ENCODE measurements around the gene ERC2. TPM values are rescaled to one million over a fixed set of nuclear protein-coding genes. Genes with fewer than 3 reads are reported as not detected.
A peak's percentile ranks its signal among the peaks of the same experiment; 100 is the strongest.

The ERC2 gene
- total RNA-seq, 6 donors from 2014 or later: 0.67 to 14.7 (median 1.3) TPM

- Histone ChIP-seq H3K9me3 (no peaks in the 10 kb centered on the region), H3K36me3 (no peaks in the 10 kb centered on the region), H3K4me1 (no peaks in the 10 kb centered on the region), H3K27ac (no peak overlapping the region), H3K27me3 (no peaks in the 10 kb centered on the region), H3K4me3 (no peak overlapping the region)
- WGBS, 2 donors: 79 to 86% methylated on average over 2 of the region's 2 CpGs
- TF ChIP-seq POLR2AphosphoS5 (IDR thresholded peaks at IDR 0.05): no peak
- TF ChIP-seq CTCF (IDR thresholded peaks at IDR 0.05): no peak
- no peak for TF ChIP-seq EP300 (IDR thresholded peaks at IDR 0.05)
- TF ChIP-seq POLR2A (IDR thresholded peaks at IDR 0.05): no peak
- no peak for ATAC-seq (ENCODE audit: low FRiP score in 2 of 2)
- DNase-seq: no peak
These were observed 805.6 kb downstream of the ERC2 start for GRCh38 chr3:55662683-55663082.

- TF ChIP-seq EP300 (IDR thresholded peaks at IDR 0.05) (no peak), CTCF (IDR thresholded peaks at IDR 0.05) (no peak), POLR2AphosphoS5 (IDR thresholded peaks at IDR 0.05) (no peak), POLR2A (IDR thresholded peaks at IDR 0.05) (no peak)
- ATAC-seq (ENCODE audit: low FRiP score in 2 of 2) (no peak), DNase-seq (no peak)
- Histone ChIP-seq H3K4me1 (no peaks in the 10 kb centered on the region), H3K9me3 (no peaks in the 10 kb centered on the region), H3K4me3 (no peak overlapping the region), H3K36me3 (no peaks in the 10 kb centered on the region), H3K27ac (no peak overlapping the region), H3K27me3 (no peaks in the 10 kb centered on the region)
- 73 to 82% methylated on average over 4 of the region's 4 CpGs for WGBS, 2 donors
These were observed 806.7 kb downstream of the ERC2 start for GRCh38 chr3:55661571-55661970.

- Histone ChIP-seq H3K27me3 (no peaks in the 10 kb centered on the region), H3K27ac (no peak overlapping the region), H3K4me1 (no peaks in the 10 kb centered on the region), H3K4me3 (no peak overlapping the region), H3K36me3 (no peaks in the 10 kb centered on the region), H3K9me3 (no peaks in the 10 kb centered on the region)
- no peak for TF ChIP-seq EP300 (IDR thresholded peaks at IDR 0.05)
- no peak for ATAC-seq (ENCODE audit: low FRiP score in 2 of 2)
- no peak for DNase-seq
- 67 to 68% methylated on average over 4 of the region's 4 CpGs for WGBS, 2 donors
These were observed 807.1 kb downstream of the ERC2 start for GRCh38 chr3:55661141-55661540.

GRCh38 chr3:55660642-55661041 lies 807.6 kb downstream of the ERC2 start:
- Histone ChIP-seq H3K36me3 (no peaks in the 10 kb centered on the region), H3K4me3 (no peak overlapping the region), H3K27ac (no peak overlapping the region), H3K9me3 (no peaks in the 10 kb centered on the region), H3K4me1 (no peaks in the 10 kb centered on the region), H3K27me3 (no peaks in the 10 kb centered on the region)
- DNase-seq (no peak), ATAC-seq (ENCODE audit: low FRiP score in 2 of 2) (no peak)
- WGBS, 2 donors: 89% methylated on average over 2 of the region's 2 CpGs
- TF ChIP-seq POLR2A (IDR thresholded peaks at IDR 0.05) (no peak), CTCF (IDR thresholded peaks at IDR 0.05) (no peak), EP300 (IDR thresholded peaks at IDR 0.05) (no peak), POLR2AphosphoS5 (IDR thresholded peaks at IDR 0.05) (no peak)

- peak in 1 of 2 donors; percentile 27 for DNase-seq
- no peak for ATAC-seq (ENCODE audit: low FRiP score in 2 of 2)
- Histone ChIP-seq H3K27ac (no peak overlapping the region), H3K36me3 (no peaks in the 10 kb centered on the region), H3K4me3 (no peak overlapping the region), H3K9me3 (no peaks in the 10 kb centered on the region), H3K4me1 (no peaks in the 10 kb centered on the region), H3K27me3 (no peaks in the 10 kb centered on the region)
- 66 to 88% methylated on average over 5 of the region's 5 CpGs for WGBS, 2 donors
- no peak for TF ChIP-seq CTCF (IDR thresholded peaks at IDR 0.05)
These were observed 808.6 kb downstream of the ERC2 start for GRCh38 chr3:55659701-55660100.

Data from upper lobe of left lung (tissue), 6 donors.